UCSD-AML1 (cell line): ENCODE data around the gene NDUFS6.
"Not testable (repeated sequence)": the region's sequence is repeated elsewhere in the genome, so short reads cannot be mapped to it uniquely, and the experiment has no call there.

Source experiments
- DNase-seq: peaks from one replicate; lab custom pipeline; 2025; ENCODE audit not compliant: unreplicated experiment; lab: John Stamatoyannopoulos, UW

The NDUFS6 gene

GRCh38 chr5:1831257-1831656 is 30.1 kb downstream of the NDUFS6 start:
- no peak for DNase-seq

GRCh38 chr5:1831677-1832313 is 30.6 kb downstream of the NDUFS6 start:
- no peak for DNase-seq

- DNase-seq = no peak
These were observed 31.5 kb downstream of the NDUFS6 start for GRCh38 chr5:1832511-1833250.

- no peak for DNase-seq
These were observed 32.2 kb downstream of the NDUFS6 start for GRCh38 chr5:1833264-1834021.

- no peak for DNase-seq
These were observed 32.9 kb downstream of the NDUFS6 start for GRCh38 chr5:1834022-1834551.

GRCh38 chr5:1834721-1835429 is 33.7 kb downstream of the NDUFS6 start:
- DNase-seq = no peak

- no peak for DNase-seq
These were observed 34.2 kb downstream of the NDUFS6 start for GRCh38 chr5:1835431-1835830.

- DNase-seq = no peak
These were observed 35.1 kb downstream of the NDUFS6 start for GRCh38 chr5:1836176-1836890.

- DNase-seq = no peak
These were observed 36.0 kb downstream of the NDUFS6 start for GRCh38 chr5:1836891-1837880.

GRCh38 chr5:1838013-1838412 is 36.8 kb downstream of the NDUFS6 start:
- DNase-seq = no peak

- DNase-seq = no peak
These were observed 38.9 kb downstream of the NDUFS6 start for GRCh38 chr5:1840071-1840547.

GRCh38 chr5:1840741-1841521 is 39.7 kb downstream of the NDUFS6 start:
- DNase-seq = no peak

GRCh38 chr5:1842004-1842819 is 41.0 kb downstream of the NDUFS6 start:
- no peak for DNase-seq

GRCh38 chr5:1843761-1844160 is 42.6 kb downstream of the NDUFS6 start:
- DNase-seq = not testable (repeated sequence)

GRCh38 chr5:1844708-1845436 is 43.7 kb downstream of the NDUFS6 start:
- no peak for DNase-seq

- no peak for DNase-seq
These were observed 44.5 kb downstream of the NDUFS6 start for GRCh38 chr5:1845696-1846095.

- DNase-seq = no peak
These were observed 45.4 kb downstream of the NDUFS6 start for GRCh38 chr5:1846583-1846982.
